Measurements from ENCODE around the gene CNTNAP2. TPM values are rescaled to one million over a fixed set of nuclear protein-coding genes. Genes with fewer than 3 reads are reported as not detected.

CNTNAP2 gene
- polyA plus RNA-seq, 1 experiment, result not detected

DNA sequence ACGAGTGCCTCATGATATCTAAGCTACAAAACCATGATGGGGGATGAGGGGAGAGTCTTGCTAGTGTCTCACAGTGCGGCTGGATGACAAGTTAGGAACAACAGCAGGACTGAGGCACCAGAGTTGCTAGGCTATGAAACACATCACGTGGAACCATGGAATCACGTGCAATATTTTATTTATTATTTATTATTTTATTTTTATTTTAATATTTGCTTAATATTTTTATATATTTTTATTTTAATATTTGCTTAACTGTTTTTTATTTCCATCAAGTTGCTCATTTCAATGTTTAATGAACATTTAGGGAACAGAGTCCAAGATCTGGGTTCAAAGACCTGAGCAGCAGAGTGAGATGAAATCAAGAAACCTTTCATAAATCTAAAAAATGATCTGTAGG is 614.6 kb downstream of the CNTNAP2 start:
- Histone ChIP-seq H3K27me3 (ENCODE audit: control insufficient read depth, insufficient read depth, low read length) (no peaks in the 10 kb centered on the region), H3K4me3 (ENCODE audit: low read depth, low read length) (no peak overlapping the region), H3K36me3 (ENCODE audit: control insufficient read depth, insufficient read depth, low read length) (no peaks in the 10 kb centered on the region)
- TF ChIP-seq, protein P1, sequence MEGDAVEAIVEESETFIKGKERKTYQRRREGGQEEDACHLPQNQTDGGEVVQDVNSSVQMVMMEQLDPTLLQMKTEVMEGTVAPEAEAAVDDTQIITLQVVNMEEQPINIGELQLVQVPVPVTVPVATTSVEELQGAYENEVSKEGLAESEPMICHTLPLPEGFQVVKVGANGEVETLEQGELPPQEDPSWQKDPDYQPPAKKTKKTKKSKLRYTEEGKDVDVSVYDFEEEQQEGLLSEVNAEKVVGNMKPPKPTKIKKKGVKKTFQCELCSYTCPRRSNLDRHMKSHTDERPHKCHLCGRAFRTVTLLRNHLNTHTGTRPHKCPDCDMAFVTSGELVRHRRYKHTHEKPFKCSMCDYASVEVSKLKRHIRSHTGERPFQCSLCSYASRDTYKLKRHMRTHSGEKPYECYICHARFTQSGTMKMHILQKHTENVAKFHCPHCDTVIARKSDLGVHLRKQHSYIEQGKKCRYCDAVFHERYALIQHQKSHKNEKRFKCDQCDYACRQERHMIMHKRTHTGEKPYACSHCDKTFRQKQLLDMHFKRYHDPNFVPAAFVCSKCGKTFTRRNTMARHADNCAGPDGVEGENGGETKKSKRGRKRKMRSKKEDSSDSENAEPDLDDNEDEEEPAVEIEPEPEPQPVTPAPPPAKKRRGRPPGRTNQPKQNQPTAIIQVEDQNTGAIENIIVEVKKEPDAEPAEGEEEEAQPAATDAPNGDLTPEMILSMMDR (IDR thresholded peaks at IDR 0.05; ENCODE audit: insufficient read depth, low read depth, low read length), result no peak
- no peak for DNase-seq (ENCODE audit: low read depth)
- POLR2A ChIA-PET, result no interaction called here
- CTCF ChIA-PET, result no interaction called here

DNA sequence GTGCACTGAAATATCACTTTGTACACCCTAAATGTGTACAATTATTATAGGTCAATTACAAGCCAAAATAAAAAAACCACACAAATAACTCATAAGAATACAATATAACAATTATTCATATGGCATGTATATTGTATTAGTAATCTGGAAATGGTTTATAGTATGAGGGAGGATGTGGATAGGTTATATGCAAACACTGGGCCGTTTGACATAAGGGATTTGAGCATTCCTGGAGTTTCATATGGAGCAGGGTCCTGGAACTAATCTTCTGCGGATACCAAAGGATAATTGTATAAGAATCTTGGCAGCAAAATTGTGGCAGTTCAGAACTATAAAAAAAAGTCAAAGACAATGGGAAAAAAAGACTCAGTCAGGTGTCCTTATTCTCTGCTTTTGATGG is 619.4 kb downstream of the CNTNAP2 start:
- TF ChIP-seq, protein P1 (IDR thresholded peaks at IDR 0.05; ENCODE audit: insufficient read depth, low read depth, low read length), result no peak
- Histone ChIP-seq H3K4me3 (ENCODE audit: low read depth, low read length) (no peak overlapping the region), H3K36me3 (ENCODE audit: control insufficient read depth, insufficient read depth, low read length) (no peaks in the 10 kb centered on the region), H3K27me3 (ENCODE audit: control insufficient read depth, insufficient read depth, low read length) (no peaks in the 10 kb centered on the region)
- no peak for DNase-seq (ENCODE audit: low read depth)
- POLR2A ChIA-PET, result no interaction called here
- CTCF ChIA-PET, result no interaction called here

DNA sequence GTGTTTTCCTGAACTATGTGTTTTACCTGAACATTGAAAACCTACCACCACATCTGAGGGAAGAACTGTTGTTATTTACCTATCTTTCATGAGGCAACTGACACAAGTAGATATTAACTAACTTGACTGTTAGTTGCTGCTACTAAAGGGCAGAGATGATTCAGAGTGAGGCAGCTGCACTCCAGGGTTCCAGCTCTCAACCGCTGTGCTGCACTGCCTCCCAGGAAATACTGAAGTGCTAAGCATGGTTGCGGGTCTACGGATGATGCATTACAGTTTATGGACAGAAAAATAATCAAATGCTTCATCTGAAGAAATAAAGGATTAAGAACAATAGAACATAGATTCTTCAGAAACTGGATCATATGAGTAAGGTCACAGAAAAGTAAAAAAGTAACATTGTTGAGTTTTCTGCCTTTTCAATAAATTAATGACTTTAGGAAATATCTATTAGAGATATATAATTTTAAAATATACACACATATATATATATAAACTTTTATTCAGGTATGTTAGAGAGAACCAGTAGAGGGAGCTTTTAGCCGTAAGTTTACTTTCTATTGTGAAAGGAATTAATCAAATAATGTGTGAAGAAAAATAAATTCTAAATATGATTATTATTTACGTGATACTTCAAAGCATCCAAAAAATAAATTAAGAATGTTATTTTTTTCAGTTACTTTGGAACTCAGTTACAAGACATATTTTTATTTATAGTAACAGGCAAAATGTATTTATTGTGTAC is 620.0 kb downstream of the CNTNAP2 start:
- Histone ChIP-seq H3K27me3 (ENCODE audit: control insufficient read depth, insufficient read depth, low read length) (no peaks in the 10 kb centered on the region), H3K36me3 (ENCODE audit: control insufficient read depth, insufficient read depth, low read length) (no peaks in the 10 kb centered on the region), H3K4me3 (ENCODE audit: low read depth, low read length) (no peak overlapping the region)
- TF ChIP-seq, protein P1 (IDR thresholded peaks at IDR 0.05; ENCODE audit: insufficient read depth, low read depth, low read length), result no peak
- DNase-seq (ENCODE audit: low read depth), result no peak
- ChIA-PET POLR2A (no interaction called here), CTCF (no interaction called here)

DNA sequence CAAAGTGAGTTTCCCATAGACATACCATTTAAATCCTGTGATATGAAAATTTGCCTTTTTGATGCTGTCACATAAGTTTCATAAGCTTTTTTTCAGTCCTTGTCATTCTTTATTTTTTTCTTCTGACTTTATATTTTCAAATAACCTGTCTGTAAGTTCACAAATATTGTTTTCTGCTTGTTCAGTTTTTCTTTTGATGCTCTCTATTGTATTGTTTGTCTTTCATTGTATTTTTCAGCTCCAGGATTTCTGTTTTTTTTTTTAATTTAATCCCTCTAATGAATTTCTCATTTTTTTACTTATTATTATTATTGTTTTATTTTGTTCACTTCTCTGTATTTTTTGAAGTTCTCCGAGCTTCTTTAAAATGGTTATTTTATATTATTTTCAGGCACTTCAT is 623.4 kb downstream of the CNTNAP2 start:
- CTCF ChIA-PET, result no interaction called here
- Histone ChIP-seq H3K4me3 (ENCODE audit: low read depth, low read length) (no peak overlapping the region), H3K36me3 (ENCODE audit: control insufficient read depth, insufficient read depth, low read length) (no peaks in the 10 kb centered on the region), H3K27me3 (ENCODE audit: control insufficient read depth, insufficient read depth, low read length) (no peaks in the 10 kb centered on the region)
- TF ChIP-seq, protein P1 (IDR thresholded peaks at IDR 0.05; ENCODE audit: insufficient read depth, low read depth, low read length), result no peak
- no peak for DNase-seq (ENCODE audit: low read depth)
- POLR2A ChIA-PET, result no interaction called here

DNA sequence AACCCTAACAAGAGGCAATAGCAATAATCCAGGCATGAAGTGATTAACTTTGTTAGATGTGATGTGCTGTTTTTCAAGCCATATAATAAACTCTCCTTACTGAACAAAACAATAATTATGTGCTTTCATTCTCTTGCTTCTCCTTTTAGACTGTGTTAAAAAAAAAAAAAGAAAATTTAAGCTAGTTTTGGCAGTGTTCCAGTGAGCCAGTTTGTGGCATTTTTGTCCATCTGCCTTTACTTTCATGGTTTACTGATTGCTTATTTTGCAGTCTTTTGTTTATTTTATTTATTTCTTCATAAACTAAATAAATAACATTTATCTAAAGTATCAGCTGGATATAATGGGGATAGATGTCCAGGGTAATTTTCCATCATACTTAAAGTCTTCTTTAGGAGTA is 625.3 kb downstream of the CNTNAP2 start:
- DNase-seq (ENCODE audit: low read depth), result no peak

More for the DNA sequence above, 625.3 kb downstream of the CNTNAP2 start:
- TF ChIP-seq, protein P1 (IDR thresholded peaks at IDR 0.05; ENCODE audit: insufficient read depth, low read depth, low read length), result no peak
- Histone ChIP-seq H3K4me3 (ENCODE audit: low read depth, low read length) (no peak overlapping the region), H3K36me3 (ENCODE audit: control insufficient read depth, insufficient read depth, low read length) (no peaks in the 10 kb centered on the region), H3K27me3 (ENCODE audit: control insufficient read depth, insufficient read depth, low read length) (no peaks in the 10 kb centered on the region)
- CTCF ChIA-PET, result interaction anchor here (1.3 kb wide), 1 partner anchor 33 kb away, joined by 5 read pairs; no protein-coding TSS in a partner anchor
- POLR2A ChIA-PET, result no interaction called here

All from BJ (cell line).